Renal cortex interstitium (tissue), 11 donors: Measurements from ENCODE around the gene GPC5. TPM values are rescaled to one million over a fixed set of nuclear protein-coding genes. Genes with fewer than 3 reads are reported as not detected.
A peak's percentile ranks its signal among the peaks of the same experiment; 100 is the strongest.
"Not testable (repeated sequence)": the region's sequence is repeated elsewhere in the genome, so short reads cannot be mapped to it uniquely, and the experiment has no call there.

ENCODE experiments used
- DNase-seq, 11 donors: peaks; one replicate each; pipeline ENCODE4 v3.0.0-alpha.2; 2013; ENCODE audit warnings: low read depth in 9 of 11, low spot score in 4 of 11; ENCODE audit errors: extremely low read depth in 1 of 11
- polyA plus RNA-seq, 3 donors: library from polyadenylated mRNA; unstranded; fragments of 120-200 nt; gene quantifications; one replicate each; pipeline ENCODE4 v1.2.1, GENCODE V29; 2013; ENCODE audit not compliant: insufficient read length in 3 of 3

Gene GPC5
- polyA plus RNA-seq, 3 donors = 3.5 to 4.5 (median 4.4) TPM

DNA sequence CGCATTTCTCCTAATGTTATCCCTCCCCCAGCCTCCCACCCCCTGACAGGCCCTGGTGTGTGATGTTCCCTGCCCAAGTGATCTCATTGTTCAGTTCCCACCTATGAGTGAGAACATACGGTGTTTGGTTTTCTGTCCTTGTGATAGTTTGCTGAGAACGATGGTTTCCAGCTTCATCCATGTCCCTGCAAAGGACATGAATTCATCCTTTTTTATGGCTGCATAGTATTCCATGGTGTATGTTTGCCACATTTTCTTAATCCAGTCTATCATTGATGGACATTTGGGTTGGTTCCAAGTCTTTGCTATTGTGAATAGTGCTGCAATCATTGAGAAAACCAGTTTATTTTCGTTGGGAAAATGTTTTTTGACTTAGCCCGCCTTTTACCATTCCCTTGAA, 18.2 kb downstream of the GPC5 start:
- not testable (repeated sequence) for DNase-seq

DNA sequence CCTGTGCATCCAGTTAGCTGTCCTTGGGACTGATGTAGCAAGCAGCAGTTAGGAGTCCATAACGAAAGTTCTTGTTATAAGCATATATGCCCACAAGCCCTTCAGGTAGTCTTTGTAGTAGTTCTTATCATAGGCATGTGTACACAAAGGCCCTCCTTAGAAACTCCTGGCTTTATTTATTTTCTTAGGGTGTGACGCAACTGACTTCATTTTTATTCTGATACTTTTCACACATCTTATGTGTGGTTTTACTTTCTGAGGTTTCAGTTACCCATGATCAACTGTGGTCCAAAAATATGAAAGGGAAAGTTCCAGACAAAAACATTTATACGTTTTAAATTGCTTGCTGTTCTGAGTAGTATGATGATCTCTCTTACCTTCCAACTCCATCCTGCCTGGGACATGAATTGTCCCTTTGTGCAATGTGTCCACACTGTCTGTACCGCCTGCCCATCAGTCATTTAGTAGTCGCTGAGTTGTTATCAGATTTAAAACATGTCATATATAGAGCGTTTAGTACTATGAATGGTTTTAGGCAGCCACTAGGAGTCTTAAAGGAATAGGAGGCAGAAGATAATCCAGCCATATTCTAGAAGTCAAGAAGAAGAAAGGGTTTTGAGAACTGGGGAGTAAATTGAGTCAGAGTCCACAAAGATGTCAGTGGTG, 19.4 kb downstream of the GPC5 start:
- no peak for DNase-seq

DNA sequence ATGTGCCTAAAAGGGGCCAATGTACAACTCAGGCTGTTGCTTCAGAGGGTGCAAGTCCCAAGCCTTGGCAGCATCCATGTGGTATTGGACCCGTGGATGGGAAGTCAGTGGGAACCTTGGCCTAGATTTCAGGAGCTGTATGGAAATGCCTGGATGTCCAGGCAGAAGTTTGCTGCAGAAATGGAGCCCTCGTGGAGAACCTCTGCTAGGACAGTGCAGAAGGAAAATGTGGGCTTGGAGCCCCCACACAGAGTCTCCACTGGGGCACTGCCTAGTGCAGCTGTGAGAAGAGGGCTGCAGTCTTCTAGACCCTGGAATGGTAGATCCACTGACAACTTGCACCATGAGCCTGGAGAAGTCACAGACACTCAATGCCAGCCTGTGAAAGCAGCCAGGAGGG, 28.5 kb downstream of the GPC5 start:
- no peak for DNase-seq

DNA sequence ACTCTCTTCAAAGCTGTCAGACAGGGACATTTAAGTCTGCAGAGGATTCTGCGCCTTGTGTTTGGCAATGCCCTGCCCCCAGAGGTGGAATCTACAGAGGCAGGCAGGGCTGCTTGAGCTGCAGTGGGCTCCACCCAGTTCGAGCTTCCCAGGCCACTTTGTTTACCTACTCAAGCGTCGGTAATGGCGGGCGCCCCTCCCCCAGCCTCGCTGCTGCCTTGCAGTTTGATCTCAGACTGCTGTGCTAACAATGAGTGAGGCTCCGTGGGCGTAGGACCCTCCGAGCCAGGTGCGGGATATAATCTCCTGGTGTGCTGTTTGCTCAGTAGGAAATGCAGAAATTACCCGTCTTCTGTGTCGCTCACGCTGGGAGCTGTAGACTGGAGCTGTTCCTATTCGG, 40.3 kb downstream of the GPC5 start:
- not testable (repeated sequence) for DNase-seq

DNA sequence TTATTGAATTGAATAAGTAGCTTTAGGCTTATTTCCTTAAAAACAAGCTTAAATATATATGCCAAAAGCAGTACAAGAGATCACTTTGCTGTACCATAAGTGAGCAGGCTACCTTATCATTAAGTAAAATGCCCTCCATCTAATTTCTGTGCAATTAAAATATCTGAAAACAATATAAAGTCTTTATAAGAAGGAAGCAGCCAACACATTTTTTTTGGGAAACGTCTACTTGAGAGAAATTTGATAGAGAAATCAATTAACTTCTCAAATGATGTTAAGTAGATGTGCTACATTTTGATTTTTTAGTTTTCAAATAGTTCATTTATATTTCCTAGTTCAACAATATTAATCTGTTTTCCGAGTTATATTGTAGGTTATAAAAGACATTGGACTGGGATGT, 52.5 kb downstream of the GPC5 start:
- no peak for DNase-seq

DNA sequence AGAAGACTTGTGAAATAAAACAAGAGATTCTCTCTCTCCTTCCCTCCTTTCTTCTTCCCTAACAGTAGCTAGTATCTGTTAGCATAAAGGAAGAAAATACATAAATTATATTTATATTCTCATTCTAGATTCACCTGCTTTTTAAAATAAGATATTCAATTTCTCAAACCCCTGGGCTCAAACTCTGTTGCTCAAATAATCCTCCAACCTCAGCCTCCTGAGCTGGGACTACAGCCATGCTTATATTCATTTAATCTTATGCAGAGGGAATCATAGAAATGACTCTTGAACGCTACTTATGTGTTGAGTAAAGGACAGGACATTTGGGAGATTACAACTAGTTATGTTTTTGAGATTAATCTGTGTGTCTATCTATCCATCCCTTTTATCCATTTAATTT, 56.2 kb downstream of the GPC5 start:
- DNase-seq = no peak

DNA sequence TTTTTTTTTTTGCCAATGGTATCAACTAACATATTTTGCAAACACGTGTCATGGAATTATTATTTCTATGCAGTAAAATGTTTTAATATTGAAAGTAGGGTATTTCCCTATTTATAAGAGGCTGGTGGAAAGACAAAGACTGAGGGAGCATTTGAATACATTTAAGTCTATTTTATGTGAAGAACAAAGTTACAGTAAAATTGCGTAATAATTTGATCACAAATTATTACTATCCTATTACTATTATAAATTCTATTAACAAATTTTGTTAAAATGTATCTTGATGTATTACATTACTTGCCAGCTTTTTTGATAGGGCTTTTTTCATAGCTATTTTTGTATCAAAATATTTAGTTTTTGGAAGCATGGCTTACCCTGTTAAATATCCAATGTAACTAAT, 58.4 kb downstream of the GPC5 start:
- DNase-seq = no peak

DNA sequence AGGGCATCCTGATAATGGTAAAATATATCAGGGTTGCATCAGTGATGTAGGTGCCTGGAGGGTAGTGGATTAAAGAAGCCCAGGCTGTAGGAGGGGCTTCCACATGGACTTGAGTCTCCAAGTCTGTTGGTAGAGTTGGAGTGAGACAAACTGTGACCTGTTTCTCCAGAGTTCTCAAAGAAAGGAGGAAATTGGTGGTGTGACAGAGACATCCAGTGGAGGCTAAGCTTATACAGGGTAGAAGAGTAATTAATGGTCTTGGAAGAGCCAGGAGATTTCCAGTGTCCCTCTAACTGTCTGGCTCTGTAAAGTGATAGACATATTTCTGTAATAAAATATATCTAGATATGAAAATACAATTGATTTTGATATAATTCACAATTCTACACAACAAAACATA, 61.1 kb downstream of the GPC5 start:
- no peak for DNase-seq

DNA sequence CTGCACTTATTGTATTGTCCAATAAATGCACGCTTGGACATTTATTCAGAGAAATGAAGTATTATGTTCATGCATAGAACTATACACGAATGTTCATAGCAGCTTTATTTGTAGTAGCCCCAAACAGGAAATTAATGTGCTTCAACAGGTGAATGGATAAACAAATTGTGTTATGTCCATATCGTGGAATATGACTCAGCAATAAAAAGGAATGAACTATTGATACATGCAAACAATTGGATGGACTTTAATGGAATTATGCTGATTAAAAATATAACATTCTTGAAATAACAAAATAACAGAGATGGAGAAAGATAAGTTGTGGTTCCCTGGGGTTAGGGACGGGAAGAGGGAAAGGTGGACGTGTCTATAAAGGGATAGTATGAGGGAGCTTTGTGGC, 65.9 kb downstream of the GPC5 start:
- no peak for DNase-seq

DNA sequence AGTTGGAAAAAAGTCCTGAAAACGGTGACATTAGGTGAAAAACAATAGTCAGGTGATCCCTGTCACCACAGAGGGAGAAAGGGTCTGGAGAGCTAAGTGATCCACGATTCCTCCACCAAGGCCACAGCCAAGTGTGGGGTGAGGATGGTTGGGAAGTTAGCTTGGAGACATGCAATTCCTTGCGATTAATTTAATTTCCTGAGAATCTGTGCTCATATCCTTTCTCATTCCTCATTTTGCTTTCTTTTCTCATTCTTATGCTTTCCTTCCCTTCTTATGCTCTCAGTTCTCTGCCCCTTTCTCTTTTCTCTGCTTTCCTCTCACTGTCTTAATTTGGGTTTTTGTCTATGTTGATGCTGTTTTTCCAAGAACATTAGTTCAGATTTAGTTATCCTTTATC, 68.8 kb downstream of the GPC5 start:
- no peak for DNase-seq

DNA sequence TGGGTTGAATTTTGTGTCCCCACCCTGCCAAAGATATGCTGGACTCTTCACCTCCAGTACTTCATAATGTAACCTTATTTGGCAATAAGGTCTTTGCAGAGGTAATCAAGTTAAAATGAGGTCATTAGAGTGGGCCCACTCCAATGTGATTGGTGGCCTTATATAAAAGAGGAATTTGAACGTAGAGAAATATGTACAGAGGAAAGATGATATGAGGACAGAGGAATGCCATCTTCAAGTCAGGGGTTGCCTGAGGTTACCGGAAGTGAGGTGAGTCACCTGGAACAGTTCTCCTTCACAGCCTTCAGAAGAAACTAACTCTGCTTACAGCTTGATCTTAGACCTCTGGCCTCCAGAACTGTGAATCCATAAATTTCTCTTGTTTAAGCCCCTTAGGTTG, 69.9 kb downstream of the GPC5 start:
- no peak for DNase-seq

DNA sequence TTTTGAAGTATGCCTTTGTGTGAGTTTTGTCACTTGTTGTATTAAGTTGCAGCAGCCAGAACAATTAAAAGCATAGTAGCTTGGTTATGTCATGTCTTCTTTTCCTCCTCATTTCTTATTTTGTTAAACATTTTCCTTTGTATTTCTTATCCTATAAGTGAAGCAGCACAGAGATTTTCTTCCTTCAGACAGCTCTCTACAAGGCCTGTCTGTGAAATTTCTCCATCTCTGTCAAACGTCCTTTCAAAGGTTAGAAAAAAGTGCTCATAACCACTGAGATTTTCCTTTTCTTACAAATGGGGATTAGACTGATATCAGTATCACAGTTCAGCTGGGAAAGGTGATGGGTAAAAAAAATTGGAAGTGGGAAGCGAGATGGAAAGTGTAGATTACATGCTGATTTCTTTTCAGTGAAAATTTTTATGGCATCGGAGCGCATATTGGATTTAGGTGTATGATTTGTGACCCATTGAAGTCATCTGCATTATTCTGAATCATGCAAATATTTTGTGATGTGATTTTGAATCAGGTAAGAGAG, 71.7 kb downstream of the GPC5 start:
- no peak for DNase-seq

DNA sequence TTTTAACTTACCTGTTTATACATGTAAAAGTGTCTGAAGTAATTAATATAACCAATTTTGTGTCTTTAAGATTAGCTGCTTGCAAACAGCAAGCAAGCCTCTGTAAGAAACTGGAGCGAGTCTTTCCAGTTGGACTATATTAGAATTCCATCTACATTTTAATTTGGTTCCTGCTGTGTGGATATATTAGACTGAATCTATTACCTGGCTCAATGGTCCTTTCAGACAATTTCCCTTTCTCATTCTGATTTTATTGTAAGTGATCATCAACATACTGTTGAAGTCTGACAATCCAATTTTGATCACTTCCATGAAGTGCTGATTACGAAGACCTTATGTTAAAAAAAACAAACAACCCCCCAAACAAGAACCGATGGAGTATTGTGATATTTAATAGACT, 72.3 kb downstream of the GPC5 start:
- no peak for DNase-seq

DNA sequence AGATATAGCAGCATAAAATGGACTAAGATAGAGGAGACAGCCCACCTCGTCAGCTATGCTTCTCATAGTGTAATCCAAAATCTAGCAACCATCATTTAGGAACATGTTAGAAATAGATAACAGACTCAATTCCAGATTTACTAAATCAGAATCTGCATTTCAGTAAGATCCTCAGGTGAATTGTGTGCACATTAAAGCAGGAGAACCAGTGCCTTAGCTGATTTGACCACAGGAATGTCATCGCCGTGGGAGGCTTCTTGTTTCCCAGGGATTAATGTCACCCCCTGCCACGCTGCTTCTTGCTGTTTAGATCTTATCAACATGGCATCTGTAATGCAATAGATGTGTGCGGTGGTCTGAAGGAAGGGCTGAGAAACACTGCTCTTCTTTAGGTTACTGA, 84.0 kb downstream of the GPC5 start:
- DNase-seq = peak in 1 of 11 donors; percentile 2

DNA sequence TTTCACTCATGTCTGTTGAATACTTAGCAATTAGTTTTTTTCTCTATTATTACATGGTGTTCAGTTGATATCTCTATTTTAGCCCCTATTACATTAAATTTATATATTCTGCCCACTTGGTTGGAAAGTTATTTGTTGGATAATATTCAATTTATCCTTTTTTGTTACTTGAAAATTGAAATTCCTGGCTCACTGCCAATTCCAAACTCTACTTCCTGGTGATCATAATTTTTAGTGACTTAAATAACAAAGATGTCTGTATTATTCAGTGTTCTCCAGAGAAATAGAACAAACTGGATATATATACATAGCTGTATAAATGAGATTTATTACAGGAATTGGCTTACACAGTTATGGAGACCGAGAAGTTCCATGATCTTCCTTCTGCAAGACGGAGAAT, 93.6 kb downstream of the GPC5 start:
- DNase-seq = peak in 7 of 11 donors; percentile 2 to 21 (median 9)

DNA sequence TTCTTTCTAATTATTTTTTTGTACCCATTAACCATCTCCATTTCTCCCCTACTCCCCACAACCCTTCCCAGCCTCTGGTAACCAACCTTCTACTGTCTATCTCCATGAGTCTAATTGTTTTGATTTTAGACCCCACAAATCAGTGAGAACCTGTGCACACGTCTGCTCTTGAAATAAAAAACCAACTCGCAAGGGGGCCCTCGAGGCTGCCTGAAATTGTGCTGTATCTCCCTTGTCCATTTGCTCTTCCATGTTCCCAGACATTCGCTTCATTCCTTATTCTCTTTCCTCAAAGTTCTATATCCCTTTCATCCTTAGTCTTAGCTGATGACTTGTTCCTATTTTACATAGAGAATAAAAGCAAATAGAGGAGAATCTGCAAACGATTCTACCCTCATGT, 95.0 kb downstream of the GPC5 start:
- DNase-seq = no peak

DNA sequence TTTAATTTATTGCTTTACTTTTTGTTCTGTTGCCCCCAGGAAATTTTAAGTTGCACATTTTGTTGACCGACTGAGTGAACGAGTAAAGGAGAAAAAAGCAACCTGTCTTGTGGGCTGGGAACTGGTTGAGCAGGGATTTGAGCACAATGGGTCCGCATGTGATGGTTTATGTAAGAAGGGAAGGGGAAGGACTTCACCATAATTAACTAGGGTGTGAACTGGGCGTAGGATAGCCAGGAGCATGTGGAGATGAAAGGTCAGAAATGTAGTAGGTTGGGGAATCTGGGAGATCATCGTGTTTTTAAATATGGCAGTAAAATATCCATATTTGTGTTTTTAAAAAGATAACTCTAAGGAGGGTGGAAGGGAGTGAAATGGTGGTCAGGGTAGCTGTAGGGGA, 99.9 kb downstream of the GPC5 start:
- no peak for DNase-seq

DNA sequence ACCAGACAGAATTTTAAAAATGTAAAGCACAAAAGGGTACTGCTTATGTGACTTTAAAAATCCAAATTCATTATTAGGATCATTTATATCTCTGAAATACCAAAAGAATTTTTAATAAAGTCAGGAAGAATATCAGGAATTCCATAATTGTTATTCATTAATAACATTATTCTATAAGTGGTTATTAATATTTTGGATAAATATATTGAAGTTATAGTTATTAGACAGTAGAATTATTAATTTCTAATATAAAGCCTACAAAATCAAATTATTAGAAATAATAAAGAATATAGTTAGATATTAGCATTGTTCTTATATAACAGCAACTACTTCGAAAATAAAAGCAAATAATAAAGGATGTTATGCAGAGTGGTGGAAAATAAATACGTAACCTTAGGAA, 105.8 kb downstream of the GPC5 start:
- no peak for DNase-seq

DNA sequence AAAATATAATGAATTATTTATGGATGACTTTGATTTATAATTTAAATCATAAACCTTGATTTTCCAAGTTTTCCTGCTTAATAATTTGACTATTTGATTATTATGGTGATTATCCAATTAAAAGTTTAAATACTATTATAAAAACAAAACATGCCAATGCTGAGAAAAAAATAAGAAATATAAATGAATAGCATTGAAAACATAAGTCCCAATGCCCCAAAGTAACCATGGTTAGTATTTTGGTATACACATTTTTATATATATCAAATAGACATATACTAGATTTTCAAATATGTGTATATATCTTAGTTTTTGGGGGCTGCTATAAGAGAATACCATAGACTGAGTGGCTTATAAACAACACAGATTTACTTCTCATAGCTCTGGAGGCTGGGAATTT, 108.3 kb downstream of the GPC5 start:
- DNase-seq = no peak

DNA sequence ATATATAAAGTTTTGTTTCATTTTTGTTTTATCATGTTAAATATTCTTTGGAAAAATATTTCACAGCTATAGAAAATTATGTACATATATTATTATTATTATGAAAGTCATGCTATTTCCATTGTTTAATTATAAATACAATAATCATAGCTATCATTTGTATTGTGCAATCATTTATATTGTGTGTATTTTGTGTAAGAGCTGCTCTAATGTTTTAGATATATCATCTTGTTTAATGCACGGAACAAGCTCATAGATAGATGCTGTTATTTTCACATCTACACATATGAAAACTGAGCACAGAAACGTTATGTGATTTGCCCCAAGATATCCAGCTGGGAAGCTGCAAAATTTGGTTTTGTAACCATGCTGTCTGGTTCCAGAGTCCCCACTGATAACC, 111.6 kb downstream of the GPC5 start:
- no peak for DNase-seq

DNA sequence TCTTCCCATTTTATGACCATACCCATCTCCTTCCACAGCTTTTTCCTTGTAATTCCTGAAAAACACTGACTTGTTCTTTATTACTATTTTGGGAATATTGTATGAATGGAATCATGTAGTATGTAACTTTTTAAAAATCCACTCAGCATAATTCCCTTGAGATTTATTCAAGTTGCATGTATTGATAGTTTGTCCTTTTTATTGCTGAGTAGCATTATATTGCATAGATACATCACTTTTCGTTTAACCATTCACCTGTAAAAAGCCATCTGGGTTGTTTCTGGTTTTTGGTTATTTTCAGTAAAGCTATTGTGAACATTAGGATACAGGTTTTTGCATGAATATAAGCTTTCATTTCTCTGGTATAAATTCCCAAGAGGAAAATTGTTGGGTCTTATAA, 115.4 kb downstream of the GPC5 start:
- no peak for DNase-seq
